Progenitor cell of endocrine pancreas (in vitro differentiated cells): ENCODE measurements around the gene CCHCR1. TPM values are rescaled to one million over a fixed set of nuclear protein-coding genes. Genes with fewer than 3 reads are reported as not detected.

ENCODE experiments used
- DNase-seq: peaks from one replicate; pipeline ENCODE4 v3.0.0; 2021; ENCODE audit warnings: low spot score; ENCODE audit not compliant: unreplicated experiment
- H3K27ac Mint-ChIP-seq: 2 replicates; pipeline ENCODE4 v1.8.0; 2021; ENCODE audit warnings: mild to moderate bottlenecking, moderate library complexity, mixed read lengths
- H3K27me3 Mint-ChIP-seq: 2 replicates; pipeline ENCODE4 v1.8.0; 2021; ENCODE audit warnings: mixed read lengths
- H3K36me3 Mint-ChIP-seq: 2 replicates; pipeline ENCODE4 v1.8.0; 2022; ENCODE audit warnings: mixed read lengths; ENCODE audit not compliant: insufficient read depth
- H3K4me1 Mint-ChIP-seq: 2 replicates; pipeline ENCODE4 v1.8.0; 2021; ENCODE audit warnings: low read depth, mixed read lengths
- H3K4me3 Mint-ChIP-seq: 2 replicates; pipeline ENCODE4 v1.8.0; 2021; ENCODE audit warnings: low read depth, mild to moderate bottlenecking, moderate library complexity, mixed read lengths
- H3K9me3 Mint-ChIP-seq: 2 replicates; pipeline ENCODE4 v1.8.0; 2021; ENCODE audit warnings: low read depth, mixed read lengths
- total RNA-seq: library from RNA; stranded (reverse); gene quantifications from 2 replicates; pipeline ENCODE4 v1.2.1, GENCODE V29; 2021
- TF ChIP-seq, protein P1 (sequence below): fragments of 200-600 bp; sonication (generic); IDR thresholded peaks from one replicate; pipeline ENCODE4 v1.5.0; 2021; ENCODE audit warnings: antibody characterized with exemption, mild to moderate bottlenecking; ENCODE audit not compliant: unreplicated experiment

CCHCR1 gene
- total RNA-seq, 1 donor from 2014 or later, result 47.2 TPM

DNA sequence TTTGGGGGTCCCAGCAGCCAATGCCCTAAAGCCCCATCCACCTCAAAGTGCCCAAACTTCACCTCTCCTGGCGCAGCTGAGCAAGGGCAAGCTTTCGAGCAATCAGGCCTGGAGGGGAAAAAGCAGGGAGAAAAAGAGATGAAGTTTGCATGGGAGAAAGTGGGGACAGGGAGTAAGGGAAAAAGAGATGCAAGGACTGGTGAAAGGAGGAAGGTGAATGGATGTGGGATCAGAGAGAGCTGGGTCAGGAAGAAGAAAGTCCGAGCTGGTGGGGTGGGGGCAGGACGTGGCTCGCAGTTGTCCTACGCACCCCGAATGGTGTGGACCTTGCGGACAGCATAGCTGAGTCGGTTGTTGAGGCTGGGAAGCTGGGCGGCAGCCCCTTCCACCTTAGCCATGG lies 12.2 kb downstream of the CCHCR1 start:
- TF ChIP-seq, protein P1, sequence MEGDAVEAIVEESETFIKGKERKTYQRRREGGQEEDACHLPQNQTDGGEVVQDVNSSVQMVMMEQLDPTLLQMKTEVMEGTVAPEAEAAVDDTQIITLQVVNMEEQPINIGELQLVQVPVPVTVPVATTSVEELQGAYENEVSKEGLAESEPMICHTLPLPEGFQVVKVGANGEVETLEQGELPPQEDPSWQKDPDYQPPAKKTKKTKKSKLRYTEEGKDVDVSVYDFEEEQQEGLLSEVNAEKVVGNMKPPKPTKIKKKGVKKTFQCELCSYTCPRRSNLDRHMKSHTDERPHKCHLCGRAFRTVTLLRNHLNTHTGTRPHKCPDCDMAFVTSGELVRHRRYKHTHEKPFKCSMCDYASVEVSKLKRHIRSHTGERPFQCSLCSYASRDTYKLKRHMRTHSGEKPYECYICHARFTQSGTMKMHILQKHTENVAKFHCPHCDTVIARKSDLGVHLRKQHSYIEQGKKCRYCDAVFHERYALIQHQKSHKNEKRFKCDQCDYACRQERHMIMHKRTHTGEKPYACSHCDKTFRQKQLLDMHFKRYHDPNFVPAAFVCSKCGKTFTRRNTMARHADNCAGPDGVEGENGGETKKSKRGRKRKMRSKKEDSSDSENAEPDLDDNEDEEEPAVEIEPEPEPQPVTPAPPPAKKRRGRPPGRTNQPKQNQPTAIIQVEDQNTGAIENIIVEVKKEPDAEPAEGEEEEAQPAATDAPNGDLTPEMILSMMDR, result no peak
- H3K36me3 Mint-ChIP-seq, result peaks cover 6% of the 10 kb centered on the region
- no peak overlapping the region for H3K4me3 Mint-ChIP-seq

DNA sequence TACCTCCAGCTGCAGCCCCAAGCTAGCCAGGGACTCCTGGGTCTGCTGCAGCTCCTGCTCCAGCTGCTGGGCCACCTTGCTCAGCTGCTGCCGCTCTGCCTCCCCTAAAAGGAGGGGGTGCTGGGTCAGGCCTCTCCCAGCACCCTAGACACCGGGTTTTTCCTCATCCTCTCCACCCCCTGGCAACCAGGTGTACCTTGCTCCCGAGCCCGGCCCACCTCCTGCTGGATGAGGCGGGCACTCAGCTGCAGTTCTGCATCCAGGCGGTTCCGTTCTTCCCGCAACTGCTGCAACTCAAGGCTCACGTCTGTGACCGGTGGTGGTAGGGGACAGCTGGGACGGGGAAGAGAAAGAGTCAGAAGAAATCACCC lies 12.6 kb downstream of the CCHCR1 start:
- no peaks in the 10 kb centered on the region for H3K4me1 Mint-ChIP-seq
- TF ChIP-seq, protein P1, result no peak
- H3K27me3 Mint-ChIP-seq, result peaks cover 2% of the 10 kb centered on the region
- peaks cover 6% of the 10 kb centered on the region for H3K36me3 Mint-ChIP-seq
- H3K9me3 Mint-ChIP-seq, result no peaks in the 10 kb centered on the region
- no peak for DNase-seq
- no peak overlapping the region for H3K27ac Mint-ChIP-seq
- no peak overlapping the region for H3K4me3 Mint-ChIP-seq

More for the DNA sequence above, 12.2 kb downstream of the CCHCR1 start:
- Mint-ChIP-seq H3K4me1 (no peaks in the 10 kb centered on the region), H3K27me3 (no peaks in the 10 kb centered on the region), H3K27ac (no peak overlapping the region), H3K9me3 (no peaks in the 10 kb centered on the region)
- DNase-seq, result no peak

DNA sequence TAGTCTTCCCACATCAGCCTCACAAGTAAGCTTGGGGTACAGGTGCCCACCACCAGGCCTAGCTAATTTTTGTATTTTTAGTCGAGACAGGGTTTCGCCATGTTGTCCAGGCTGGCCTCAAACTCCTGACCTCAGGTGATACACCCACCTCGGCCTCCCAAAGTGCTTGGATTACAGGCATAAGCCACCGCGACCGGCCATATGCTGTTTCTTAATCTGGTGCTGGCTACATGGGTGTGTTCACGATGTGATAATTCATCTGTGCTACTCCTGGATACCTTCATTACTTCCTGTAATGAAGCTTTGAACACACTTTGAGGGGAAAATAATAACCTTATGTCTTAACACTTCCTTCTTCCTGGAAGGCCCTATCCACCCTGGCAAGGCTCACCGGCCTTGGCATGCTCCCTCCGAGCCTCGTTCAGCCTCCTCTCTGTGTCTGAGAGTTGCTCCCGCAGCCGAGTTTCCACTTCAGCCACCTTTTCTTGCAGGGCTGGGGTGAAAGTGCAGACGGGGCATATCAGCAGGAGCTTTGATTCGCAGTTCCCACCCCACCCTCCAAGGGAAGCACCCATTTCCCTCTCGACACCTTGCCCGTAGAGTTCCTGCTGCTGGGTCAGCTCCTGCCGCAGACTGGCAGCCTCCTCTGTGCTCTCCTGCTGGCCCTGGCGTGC lies 13.2 kb downstream of the CCHCR1 start:
- no peak overlapping the region for H3K27ac Mint-ChIP-seq
- TF ChIP-seq, protein P1, result no peak
- H3K27me3 Mint-ChIP-seq, result peaks cover 7% of the 10 kb centered on the region
- no peaks in the 10 kb centered on the region for H3K4me1 Mint-ChIP-seq
- no peak for DNase-seq
- H3K4me3 Mint-ChIP-seq, result no peak overlapping the region
- H3K36me3 Mint-ChIP-seq, result peaks cover 4% of the 10 kb centered on the region
- H3K9me3 Mint-ChIP-seq, result no peaks in the 10 kb centered on the region

DNA sequence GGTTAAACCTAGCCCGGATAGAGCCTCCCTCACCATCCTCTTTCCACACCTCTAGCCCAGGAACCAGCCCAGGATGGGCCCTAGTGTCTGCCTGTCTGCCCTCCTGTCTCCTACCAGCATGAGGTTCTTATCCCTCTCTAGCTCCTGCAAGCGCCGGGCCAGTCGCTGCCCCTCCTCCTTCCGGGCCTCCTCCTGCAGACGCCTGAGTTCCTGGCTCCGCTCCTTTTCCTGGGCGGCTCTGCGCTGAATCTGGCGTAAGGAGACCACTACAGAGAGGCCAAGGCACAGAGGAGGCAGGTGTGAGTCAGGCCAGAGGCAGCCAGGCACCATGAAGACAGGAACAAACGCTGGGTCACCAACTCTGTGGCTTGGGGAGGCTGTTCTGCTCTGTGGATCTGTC lies 14.5 kb downstream of the CCHCR1 start:
- no peak for DNase-seq
- TF ChIP-seq, protein P1, result no peak
- no peaks in the 10 kb centered on the region for H3K4me1 Mint-ChIP-seq
- H3K36me3 Mint-ChIP-seq, result peaks cover 4% of the 10 kb centered on the region
- no peak overlapping the region for H3K27ac Mint-ChIP-seq
- H3K4me3 Mint-ChIP-seq, result no peak overlapping the region
- peaks cover 12% of the 10 kb centered on the region for H3K27me3 Mint-ChIP-seq
- H3K9me3 Mint-ChIP-seq, result no peaks in the 10 kb centered on the region

DNA sequence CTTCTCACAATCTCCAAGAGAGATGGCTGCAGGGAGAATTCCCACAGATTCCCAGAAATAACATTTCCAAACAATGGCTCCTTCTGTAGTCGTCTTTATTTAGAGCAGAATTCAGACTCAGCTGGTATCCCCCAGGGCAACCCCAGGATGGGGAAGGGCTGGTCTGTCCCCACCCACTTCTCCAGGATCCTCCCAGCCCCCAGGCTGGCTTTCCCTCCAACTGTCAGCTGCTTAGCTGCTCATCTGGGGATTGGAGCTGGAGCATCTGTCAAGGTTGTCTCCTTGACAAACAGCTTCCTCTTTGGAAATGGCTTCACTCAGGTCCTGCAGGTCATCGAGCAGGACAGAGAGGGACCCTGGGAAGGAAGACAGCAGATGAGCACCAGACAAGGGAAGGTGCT lies 15.2 kb downstream of the CCHCR1 start:
- peaks cover 3% of the 10 kb centered on the region for H3K4me1 Mint-ChIP-seq
- H3K9me3 Mint-ChIP-seq, result no peaks in the 10 kb centered on the region
- TF ChIP-seq, protein P1, result no peak
- no peak for DNase-seq
- no peak overlapping the region for H3K4me3 Mint-ChIP-seq
- peaks cover 4% of the 10 kb centered on the region for H3K36me3 Mint-ChIP-seq
- H3K27ac Mint-ChIP-seq, result no peak overlapping the region
- peaks cover 16% of the 10 kb centered on the region for H3K27me3 Mint-ChIP-seq
